ENCODE measurements around the gene SH3PXD2A.

The SH3PXD2A gene

GRCh38 chr10:103641326-103641725 is 214.1 kb downstream of the SH3PXD2A start:
- no peak for DNase-seq (ENCODE audit: low read depth)
- no peak for TF ChIP-seq CTCF (IDR thresholded peaks at IDR 0.05; ENCODE audit: control insufficient read depth, extremely low read depth, insufficient read depth)
- H3K4me3 ChIP-seq (ENCODE audit: low read depth, low read length) = no peak overlapping the region

DNA sequence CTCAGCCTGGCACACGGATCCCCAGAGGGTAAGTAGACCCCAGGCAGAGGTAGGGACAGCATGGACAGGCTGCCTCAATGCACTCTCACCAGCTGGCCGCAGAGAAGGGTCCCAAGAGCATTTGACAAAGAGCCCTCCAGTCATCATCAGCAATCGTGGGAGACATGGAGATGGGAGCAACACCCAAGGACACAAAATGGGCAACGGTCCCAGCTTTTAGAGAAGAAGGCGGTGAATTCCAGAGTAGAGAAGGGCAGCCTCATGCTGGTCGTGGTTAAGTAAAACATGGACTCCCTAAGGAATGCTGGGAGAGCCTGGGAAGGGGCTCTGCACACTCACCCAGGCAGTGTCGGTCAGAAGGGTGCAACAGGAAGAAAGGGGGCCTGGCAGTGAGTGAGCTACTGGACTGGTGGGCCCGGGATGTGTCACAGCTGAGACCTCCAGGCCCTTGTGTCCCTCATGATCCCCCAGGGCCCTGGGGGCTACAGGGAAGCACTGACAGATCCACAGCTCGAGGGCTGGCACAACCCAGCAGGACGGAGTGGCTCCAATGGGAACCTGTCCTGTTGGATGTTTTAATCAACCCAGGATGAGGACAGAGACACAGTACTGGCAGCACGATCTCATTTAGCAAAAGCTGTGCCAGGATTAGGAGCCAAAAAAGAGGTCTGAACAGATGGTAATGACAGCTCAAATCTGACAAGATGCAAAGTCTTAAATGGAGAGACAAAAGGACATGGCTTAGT is 214.8 kb downstream of the SH3PXD2A start:
- no peak for DNase-seq (ENCODE audit: low read depth)
- TF ChIP-seq CTCF (IDR thresholded peaks at IDR 0.05; ENCODE audit: control insufficient read depth, extremely low read depth, insufficient read depth) = no peak
- H3K4me3 ChIP-seq (ENCODE audit: low read depth, low read length) = no peak overlapping the region

DNA sequence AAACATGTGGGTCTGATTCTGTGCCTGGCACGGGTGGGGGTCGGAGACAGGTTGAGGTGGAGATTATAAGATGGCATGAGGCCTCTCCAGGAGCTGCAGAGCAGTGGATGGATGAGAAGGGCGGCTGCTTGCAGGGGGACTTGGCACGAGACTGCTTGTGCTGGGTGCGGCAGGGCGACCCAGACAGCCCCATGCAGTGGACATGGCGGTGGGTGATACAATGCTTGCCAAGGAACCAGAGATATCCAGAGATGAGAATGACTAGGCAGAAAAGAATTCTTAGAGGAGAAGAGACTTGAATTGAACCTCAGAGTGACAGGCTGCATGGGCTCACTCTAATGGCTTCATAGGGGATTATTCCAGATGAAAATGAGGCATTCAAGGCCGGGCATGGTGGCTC is 216.4 kb downstream of the SH3PXD2A start:
- TF ChIP-seq CTCF (IDR thresholded peaks at IDR 0.05; ENCODE audit: control insufficient read depth, extremely low read depth, insufficient read depth) = no peak
- no peak overlapping the region for H3K4me3 ChIP-seq (ENCODE audit: low read depth, low read length)
- no peak for DNase-seq (ENCODE audit: low read depth)

DNA sequence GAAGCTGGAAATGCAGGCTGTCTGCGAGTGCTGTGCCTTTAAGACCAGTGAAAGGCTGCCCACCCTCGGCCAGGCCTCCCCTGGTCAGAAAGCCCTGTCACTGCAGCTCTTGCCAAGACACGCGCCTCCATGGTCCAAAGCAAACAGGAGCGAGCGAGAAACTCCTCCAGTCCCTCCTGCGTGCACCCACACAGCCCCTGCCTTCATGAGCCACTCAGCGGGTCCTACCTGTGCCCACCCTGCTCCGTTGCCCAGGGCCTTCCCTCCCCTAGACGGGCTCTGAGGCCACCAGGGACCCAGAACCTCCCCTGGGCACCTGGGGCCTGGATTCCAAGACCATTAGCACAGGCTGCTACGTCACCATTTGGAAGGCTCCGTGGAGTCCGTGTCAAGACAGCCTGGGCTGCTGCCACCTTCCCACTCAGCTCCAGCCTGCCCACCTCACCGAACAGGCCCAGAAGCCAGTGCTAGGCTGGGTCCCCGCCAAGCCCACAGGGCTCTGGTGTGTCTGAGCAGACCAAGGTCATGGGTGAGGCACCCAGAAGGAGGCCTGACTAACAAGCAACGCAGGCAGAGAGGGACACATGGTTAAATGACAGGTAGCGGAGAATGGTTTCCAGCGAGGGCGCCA is 217.3 kb downstream of the SH3PXD2A start:
- no peak overlapping the region for H3K4me3 ChIP-seq (ENCODE audit: low read depth, low read length)
- DNase-seq (ENCODE audit: low read depth) = no peak
- no peak for TF ChIP-seq CTCF (IDR thresholded peaks at IDR 0.05; ENCODE audit: control insufficient read depth, extremely low read depth, insufficient read depth)

- no peak overlapping the region for H3K4me3 ChIP-seq (ENCODE audit: low read depth, low read length)
- DNase-seq (ENCODE audit: low read depth) = no peak
- TF ChIP-seq CTCF (IDR thresholded peaks at IDR 0.05; ENCODE audit: control insufficient read depth, extremely low read depth, insufficient read depth) = no peak
Measured at GRCh38 chr10:103637011-103637410, 218.4 kb downstream of the SH3PXD2A start.

DNA sequence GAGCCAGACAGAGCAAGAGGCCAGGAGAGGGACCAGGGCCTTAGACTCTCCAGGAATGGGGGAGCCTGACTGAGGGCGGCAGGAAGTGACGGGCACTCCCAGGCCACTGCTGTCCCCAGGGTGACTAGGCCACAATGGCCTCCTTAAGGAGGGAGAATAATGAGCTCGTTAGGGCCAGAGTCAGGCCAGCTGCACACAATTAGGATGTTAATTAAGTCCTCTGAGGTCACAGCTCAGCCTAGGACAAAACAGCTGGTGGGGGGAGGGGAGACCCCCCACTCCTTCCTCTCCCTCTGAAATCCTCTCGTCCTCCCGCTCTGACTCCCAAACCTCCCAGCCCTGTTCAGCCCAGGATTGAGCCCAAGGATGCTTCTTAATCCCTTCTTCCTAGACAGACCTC is 218.9 kb downstream of the SH3PXD2A start:
- DNase-seq (ENCODE audit: low read depth) = no peak
- H3K4me3 ChIP-seq (ENCODE audit: low read depth, low read length) = no peak overlapping the region
- no peak for TF ChIP-seq CTCF (IDR thresholded peaks at IDR 0.05; ENCODE audit: control insufficient read depth, extremely low read depth, insufficient read depth)

Data from LNCaP clone FGC (cell line).